ENCODE measurements around the gene NLRP3.

NLRP3 gene

DNA sequence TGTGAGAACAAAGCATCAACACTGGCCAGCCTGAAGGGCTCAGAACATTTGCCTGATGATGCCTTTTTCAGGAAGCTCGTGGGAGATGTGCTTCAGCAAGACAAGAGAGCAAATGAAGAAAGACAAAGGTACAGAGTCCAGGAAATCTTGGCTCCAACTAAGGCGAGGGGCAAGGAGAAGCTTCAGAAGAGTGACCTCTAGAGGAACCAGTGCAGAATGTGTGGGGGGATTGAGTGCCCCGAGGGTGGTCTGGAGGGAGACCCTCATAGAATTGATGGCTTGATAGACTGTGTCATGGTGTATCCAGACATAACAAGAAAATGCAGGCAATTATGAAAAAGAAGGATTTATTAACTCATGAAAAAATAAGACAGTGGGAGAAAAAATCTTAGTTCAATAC lies 15.3 kb upstream of the NLRP3 start:
- Histone ChIP-seq H3K9ac (ENCODE audit: low read depth, low read length) (no peak overlapping the region), H3K4me3 (ENCODE audit: low read depth, low read length) (no peak overlapping the region), H3K36me3 (ENCODE audit: control insufficient read depth, insufficient read depth, low read length) (no peaks in the 10 kb centered on the region), H3K9me3 (ENCODE audit: control insufficient read depth, insufficient read depth, low read length) (no peaks in the 10 kb centered on the region), H3K4me1 (ENCODE audit: control insufficient read depth, insufficient read depth, low read length) (peaks cover 3% of the 10 kb centered on the region), H3K27me3 (ENCODE audit: control insufficient read depth, insufficient read depth, low read length) (no peaks in the 10 kb centered on the region)

DNA sequence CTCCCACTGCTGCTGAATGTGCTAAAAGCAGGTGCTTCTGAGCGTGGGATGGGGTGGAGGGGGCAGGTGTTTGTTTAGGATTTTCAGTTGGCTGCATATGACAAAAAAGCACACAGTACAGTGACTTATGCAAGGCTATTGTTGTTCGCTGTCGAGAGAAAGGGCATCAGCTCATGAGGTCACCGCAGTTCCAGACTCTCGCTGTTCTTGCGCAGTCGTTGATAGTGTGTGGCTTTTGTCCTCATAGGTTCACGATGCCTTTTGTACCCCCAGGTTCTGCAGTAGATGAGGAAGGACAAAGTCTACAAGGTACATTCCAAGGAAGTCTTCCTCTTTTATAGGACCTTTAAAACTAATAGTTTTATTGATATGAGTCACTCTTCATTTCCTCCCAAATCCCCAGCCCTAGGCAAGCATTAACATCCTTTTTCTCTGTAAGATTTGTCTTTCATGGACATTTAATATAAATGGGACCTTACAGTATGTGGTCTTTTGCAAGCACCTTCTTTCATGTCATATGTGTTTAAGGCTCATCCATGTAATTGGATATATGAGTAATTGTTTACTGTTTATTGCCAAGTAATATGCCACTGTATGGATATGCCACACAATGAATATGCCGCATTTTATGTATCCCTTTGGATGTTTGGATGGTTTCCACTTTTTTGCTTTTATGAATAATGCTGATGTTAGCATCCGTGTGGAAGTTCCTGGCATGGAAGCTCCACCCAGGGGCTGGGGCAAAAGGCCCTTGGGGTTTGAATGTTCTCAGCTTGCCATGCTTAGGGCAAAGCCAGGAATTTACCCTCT lies 14.5 kb upstream of the NLRP3 start:
- Histone ChIP-seq H3K27me3 (ENCODE audit: control insufficient read depth, insufficient read depth, low read length) (no peaks in the 10 kb centered on the region), H3K9me3 (ENCODE audit: control insufficient read depth, insufficient read depth, low read length) (no peaks in the 10 kb centered on the region), H3K4me3 (ENCODE audit: low read depth, low read length) (no peak overlapping the region), H3K36me3 (ENCODE audit: control insufficient read depth, insufficient read depth, low read length) (no peaks in the 10 kb centered on the region), H3K9ac (ENCODE audit: low read depth, low read length) (no peak overlapping the region), H3K4me1 (ENCODE audit: control insufficient read depth, insufficient read depth, low read length) (peaks cover 3% of the 10 kb centered on the region)

DNA sequence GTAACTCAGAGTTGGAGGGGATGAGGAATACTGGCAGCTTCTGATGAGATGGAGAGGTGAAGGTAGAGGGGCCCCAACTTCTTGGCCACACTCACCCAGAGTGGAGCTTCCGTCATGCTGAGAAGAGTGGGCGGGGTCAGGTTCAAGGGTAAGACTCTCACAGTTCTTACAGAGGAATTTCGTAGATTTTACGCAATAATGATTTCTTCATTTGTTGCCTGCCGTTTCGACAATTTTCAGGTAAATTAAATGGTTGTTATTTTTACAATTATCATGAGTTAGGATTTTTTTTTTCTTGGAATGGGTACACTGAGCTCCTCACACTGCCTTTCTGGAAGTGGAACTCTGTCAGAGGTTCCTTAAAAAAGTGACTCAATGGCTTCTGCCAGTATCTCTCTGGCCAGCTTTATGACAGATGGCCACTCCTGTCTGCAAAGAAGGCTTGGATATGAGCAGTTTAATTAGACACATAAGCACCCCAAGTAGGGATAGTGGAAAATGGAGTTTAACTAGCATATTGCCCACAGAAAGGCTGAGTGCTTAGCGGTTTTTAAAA lies 13.8 kb upstream of the NLRP3 start:
- Histone ChIP-seq H3K4me1 (ENCODE audit: control insufficient read depth, insufficient read depth, low read length) (peaks cover 3% of the 10 kb centered on the region), H3K27me3 (ENCODE audit: control insufficient read depth, insufficient read depth, low read length) (no peaks in the 10 kb centered on the region), H3K4me3 (ENCODE audit: low read depth, low read length) (no peak overlapping the region), H3K36me3 (ENCODE audit: control insufficient read depth, insufficient read depth, low read length) (no peaks in the 10 kb centered on the region), H3K9me3 (ENCODE audit: control insufficient read depth, insufficient read depth, low read length) (no peaks in the 10 kb centered on the region), H3K9ac (ENCODE audit: low read depth, low read length) (no peak overlapping the region)

DNA sequence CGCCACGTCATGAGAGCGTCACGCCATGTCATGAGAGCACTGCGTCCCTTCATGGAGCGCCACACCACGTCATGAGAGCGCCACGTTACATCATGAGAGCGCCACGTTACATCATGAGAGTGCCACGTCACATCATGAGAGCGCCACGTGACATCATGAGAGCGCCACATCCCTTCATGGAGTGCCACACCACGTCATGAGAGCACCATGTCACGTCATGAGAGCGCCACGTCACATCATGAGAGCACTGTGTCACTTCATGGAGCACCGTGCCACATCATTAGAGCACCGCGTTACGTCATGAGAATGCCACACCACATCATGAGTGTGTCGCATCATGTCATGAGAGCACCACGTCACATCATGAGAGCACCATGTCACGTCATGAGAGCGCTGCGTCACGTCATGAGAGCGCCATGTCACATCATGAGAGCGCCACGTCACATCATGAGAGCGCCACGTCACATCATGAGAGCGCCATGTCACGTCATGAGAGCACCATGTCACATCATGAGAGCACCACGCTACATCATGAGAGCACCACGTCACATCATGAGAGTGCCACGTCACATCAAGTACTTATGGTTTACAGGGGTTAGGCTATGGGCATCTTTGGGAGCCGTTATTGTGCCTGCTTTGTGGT lies 9.8 kb upstream of the NLRP3 start:
- Histone ChIP-seq H3K36me3 (ENCODE audit: control insufficient read depth, insufficient read depth, low read length) (no peaks in the 10 kb centered on the region), H3K4me3 (ENCODE audit: low read depth, low read length) (no peak overlapping the region), H3K27me3 (ENCODE audit: control insufficient read depth, insufficient read depth, low read length) (no peaks in the 10 kb centered on the region), H3K9me3 (ENCODE audit: control insufficient read depth, insufficient read depth, low read length) (no peaks in the 10 kb centered on the region), H3K9ac (ENCODE audit: low read depth, low read length) (no peak overlapping the region), H3K4me1 (ENCODE audit: control insufficient read depth, insufficient read depth, low read length) (peaks cover 3% of the 10 kb centered on the region)

DNA sequence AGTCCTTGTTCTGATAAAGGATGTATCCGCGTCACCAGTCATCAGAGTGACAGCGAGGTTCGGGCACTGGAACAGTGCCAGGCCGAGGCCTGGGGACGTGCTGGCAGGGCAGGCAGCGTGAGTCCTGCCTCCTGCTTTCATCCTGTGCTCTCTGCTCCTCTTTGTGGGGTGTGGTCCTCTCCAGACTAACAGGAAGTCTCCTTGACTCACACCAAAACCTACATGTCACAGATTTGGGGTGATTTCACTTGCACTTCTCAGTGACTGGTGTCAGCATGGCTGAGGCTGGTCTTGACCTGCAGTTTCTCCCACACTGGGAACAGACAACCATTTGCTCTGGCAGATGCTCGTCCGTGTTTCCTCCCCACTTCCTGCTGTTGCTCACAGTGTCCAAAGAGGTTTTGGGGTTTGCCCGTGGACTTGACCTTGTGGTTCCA lies 8.8 kb upstream of the NLRP3 start:
- Histone ChIP-seq H3K4me1 (ENCODE audit: control insufficient read depth, insufficient read depth, low read length) (no peaks in the 10 kb centered on the region), H3K9ac (ENCODE audit: low read depth, low read length) (no peak overlapping the region), H3K9me3 (ENCODE audit: control insufficient read depth, insufficient read depth, low read length) (no peaks in the 10 kb centered on the region), H3K27me3 (ENCODE audit: control insufficient read depth, insufficient read depth, low read length) (no peaks in the 10 kb centered on the region), H3K36me3 (ENCODE audit: control insufficient read depth, insufficient read depth, low read length) (no peaks in the 10 kb centered on the region), H3K4me3 (ENCODE audit: low read depth, low read length) (no peak overlapping the region)

DNA sequence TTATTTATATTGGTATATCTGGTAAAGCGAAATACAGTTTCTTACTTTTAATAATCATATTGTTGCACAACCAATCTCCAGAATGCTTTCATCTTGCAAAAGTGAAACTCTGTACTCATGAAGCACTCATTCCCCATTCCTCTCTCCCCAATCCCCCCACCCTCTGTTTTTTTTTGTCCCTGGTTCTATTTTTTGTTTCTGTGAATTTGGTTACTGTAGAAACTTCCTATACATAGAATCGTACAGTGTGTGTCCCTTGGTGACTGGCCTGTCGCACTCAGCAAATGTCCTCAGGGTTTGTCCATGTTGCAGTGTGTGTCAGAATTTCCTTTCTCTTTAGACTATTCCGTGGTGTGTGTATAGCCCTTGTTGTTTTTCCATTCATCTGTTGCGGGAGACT lies 7.9 kb upstream of the NLRP3 start:
- no peak overlapping the region for H3K9ac ChIP-seq (ENCODE audit: low read depth, low read length)
- no peak overlapping the region for H3K4me3 ChIP-seq (ENCODE audit: low read depth, low read length)
- H3K27me3 ChIP-seq (ENCODE audit: control insufficient read depth, insufficient read depth, low read length) = no peaks in the 10 kb centered on the region
- H3K4me1 ChIP-seq (ENCODE audit: control insufficient read depth, insufficient read depth, low read length) = no peaks in the 10 kb centered on the region
- no peaks in the 10 kb centered on the region for H3K36me3 ChIP-seq (ENCODE audit: control insufficient read depth, insufficient read depth, low read length)
- H3K9me3 ChIP-seq (ENCODE audit: control insufficient read depth, insufficient read depth, low read length) = no peaks in the 10 kb centered on the region

DNA sequence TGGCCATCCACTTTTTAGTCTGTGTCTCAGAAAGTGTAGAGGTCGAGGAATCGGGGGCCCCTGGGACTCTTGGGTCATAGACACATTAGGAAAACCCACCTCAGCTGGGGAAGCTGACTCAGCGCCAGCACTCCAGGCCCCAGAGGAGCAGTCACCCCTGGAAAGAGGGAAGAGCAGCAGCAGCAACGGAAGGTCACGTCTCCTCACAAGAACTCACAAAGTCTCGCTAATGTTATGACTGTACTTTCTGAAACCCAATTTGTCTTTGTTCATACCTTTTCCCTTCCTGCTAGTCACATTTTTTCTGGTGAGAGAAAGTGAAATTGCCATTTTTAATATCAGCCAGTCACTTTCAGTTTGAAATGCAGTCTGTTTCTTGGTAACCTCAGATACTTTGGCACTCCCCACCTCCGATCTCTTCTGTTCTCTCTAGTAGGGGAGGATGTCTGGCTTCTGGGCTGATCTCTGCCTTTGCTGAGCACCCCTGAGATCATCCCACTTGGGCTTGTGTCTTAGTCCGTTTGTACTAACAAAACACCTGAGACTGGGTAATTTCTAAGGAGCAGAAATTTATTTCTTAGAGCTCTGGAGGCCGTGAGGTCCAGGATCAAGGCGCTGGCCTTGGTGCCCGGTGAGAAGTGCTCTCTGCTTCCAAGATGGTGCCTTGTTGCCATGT lies 6.0 kb upstream of the NLRP3 start:
- no peak overlapping the region for H3K9ac ChIP-seq (ENCODE audit: low read depth, low read length)
- H3K4me3 ChIP-seq (ENCODE audit: low read depth, low read length) = no peak overlapping the region
- no peaks in the 10 kb centered on the region for H3K27me3 ChIP-seq (ENCODE audit: control insufficient read depth, insufficient read depth, low read length)
- no peaks in the 10 kb centered on the region for H3K4me1 ChIP-seq (ENCODE audit: control insufficient read depth, insufficient read depth, low read length)
- no peaks in the 10 kb centered on the region for H3K9me3 ChIP-seq (ENCODE audit: control insufficient read depth, insufficient read depth, low read length)
- no peaks in the 10 kb centered on the region for H3K36me3 ChIP-seq (ENCODE audit: control insufficient read depth, insufficient read depth, low read length)

DNA sequence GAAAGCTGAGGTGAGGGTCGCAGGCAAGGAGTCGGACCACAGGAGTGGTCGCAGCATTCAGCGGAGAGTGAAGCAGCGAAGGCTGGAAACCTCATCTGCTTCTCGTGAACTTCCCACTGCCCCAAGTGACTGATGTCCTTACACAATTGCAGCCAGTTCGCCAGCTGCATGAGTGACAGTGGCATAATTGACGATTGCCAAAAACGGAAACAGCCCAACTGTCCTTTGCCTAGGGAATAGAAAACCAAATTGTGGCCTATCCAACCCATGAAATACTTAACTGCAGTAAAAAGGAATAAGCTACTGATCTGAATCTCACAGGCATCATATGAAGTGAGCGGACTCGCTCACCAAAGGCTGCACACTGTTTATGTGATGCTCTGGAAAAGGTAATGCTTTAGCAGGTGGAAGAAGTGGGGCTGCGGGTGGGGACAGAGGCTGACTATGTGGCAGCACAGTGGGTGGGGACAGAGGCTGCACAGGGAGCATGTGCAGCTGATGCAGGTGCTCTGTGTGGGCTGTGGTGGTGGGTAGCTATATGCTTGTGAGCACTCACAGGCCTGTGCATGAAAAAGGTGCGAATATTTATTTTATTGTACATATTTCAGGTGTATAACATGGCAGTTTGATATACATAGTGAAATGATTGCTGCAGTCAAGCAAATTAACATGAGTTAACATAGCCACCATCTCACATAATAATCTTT lies 4.2 kb upstream of the NLRP3 start:
- H3K4me3 ChIP-seq (ENCODE audit: low read depth, low read length) = no peak overlapping the region
- no peaks in the 10 kb centered on the region for H3K9me3 ChIP-seq (ENCODE audit: control insufficient read depth, insufficient read depth, low read length)
- no peaks in the 10 kb centered on the region for H3K36me3 ChIP-seq (ENCODE audit: control insufficient read depth, insufficient read depth, low read length)
- no peaks in the 10 kb centered on the region for H3K4me1 ChIP-seq (ENCODE audit: control insufficient read depth, insufficient read depth, low read length)
- H3K9ac ChIP-seq (ENCODE audit: low read depth, low read length) = no peak overlapping the region
- no peaks in the 10 kb centered on the region for H3K27me3 ChIP-seq (ENCODE audit: control insufficient read depth, insufficient read depth, low read length)

DNA sequence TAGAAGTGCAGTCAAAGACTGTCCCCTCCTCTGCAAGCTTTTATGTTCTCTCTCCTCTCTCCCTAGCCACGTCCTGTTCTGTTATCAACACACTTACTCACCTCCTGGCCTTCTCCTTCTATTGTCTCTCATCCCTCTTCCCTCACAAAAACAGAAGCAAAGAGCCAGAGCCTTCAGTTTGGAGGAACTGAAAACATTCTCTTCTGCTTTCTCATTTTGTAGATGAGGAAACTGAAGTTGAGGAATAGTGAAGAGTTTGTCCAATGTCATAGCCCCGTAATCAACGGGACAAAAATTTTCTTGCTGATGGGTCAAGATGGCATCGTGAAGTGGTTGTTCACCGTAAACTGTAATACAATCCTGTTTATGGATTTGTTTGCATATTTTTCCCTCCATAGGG lies 1.9 kb downstream of the NLRP3 start:
- Histone ChIP-seq H3K36me3 (ENCODE audit: control insufficient read depth, insufficient read depth, low read length) (no peaks in the 10 kb centered on the region), H3K9ac (ENCODE audit: low read depth, low read length) (no peak overlapping the region), H3K9me3 (ENCODE audit: control insufficient read depth, insufficient read depth, low read length) (no peaks in the 10 kb centered on the region), H3K4me1 (ENCODE audit: control insufficient read depth, insufficient read depth, low read length) (no peaks in the 10 kb centered on the region), H3K4me3 (ENCODE audit: low read depth, low read length) (no peak overlapping the region), H3K27me3 (ENCODE audit: control insufficient read depth, insufficient read depth, low read length) (no peaks in the 10 kb centered on the region)

DNA sequence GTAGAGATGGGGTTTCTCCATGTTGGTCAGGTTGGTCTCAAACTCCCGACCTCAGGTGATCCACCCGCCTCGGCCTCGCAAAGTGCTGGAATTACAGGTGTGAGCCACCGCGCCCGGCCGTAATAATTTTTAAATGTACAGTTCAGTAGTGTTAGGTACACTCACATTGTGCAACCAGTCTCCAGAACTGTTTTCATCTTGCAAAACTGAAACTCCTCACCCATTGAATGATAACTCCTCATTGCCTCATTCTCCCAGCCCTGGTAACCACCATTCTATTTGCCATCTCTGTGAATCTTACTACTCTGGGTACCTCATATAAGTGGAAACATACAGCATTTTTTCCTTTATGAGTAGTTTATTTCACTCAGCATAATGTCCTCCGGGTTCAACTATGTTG lies 3.4 kb downstream of the NLRP3 start:
- H3K27me3 ChIP-seq (ENCODE audit: control insufficient read depth, insufficient read depth, low read length) = peaks cover 2% of the 10 kb centered on the region
- no peaks in the 10 kb centered on the region for H3K36me3 ChIP-seq (ENCODE audit: control insufficient read depth, insufficient read depth, low read length)
- no peak overlapping the region for H3K9ac ChIP-seq (ENCODE audit: low read depth, low read length)
- no peaks in the 10 kb centered on the region for H3K9me3 ChIP-seq (ENCODE audit: control insufficient read depth, insufficient read depth, low read length)
- no peaks in the 10 kb centered on the region for H3K4me1 ChIP-seq (ENCODE audit: control insufficient read depth, insufficient read depth, low read length)
- H3K4me3 ChIP-seq (ENCODE audit: low read depth, low read length) = no peak overlapping the region

DNA sequence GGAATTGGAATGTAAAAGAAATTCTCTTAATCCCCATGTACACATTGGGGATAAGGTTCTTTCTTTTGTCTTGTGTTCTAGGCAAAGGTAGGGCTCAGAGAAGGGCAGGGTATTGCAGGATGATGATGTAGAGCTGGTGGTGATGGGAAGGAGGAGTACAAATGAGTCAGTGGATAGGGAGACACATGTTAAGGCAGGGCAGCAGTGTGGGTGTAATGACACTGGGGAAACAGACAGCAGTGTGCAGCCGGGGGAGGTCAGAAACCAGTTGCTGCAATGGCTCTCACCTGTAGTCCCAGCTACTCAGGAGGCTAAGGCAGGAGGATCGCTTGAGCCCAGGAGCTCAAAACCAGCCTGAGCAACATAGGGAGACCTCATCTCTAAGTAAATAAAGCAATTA lies 5.1 kb downstream of the NLRP3 start:
- H3K9me3 ChIP-seq (ENCODE audit: control insufficient read depth, insufficient read depth, low read length) = no peaks in the 10 kb centered on the region
- no peak overlapping the region for H3K4me3 ChIP-seq (ENCODE audit: low read depth, low read length)
- H3K9ac ChIP-seq (ENCODE audit: low read depth, low read length) = no peak overlapping the region
- H3K27me3 ChIP-seq (ENCODE audit: control insufficient read depth, insufficient read depth, low read length) = peaks cover 2% of the 10 kb centered on the region
- H3K36me3 ChIP-seq (ENCODE audit: control insufficient read depth, insufficient read depth, low read length) = no peaks in the 10 kb centered on the region
- no peaks in the 10 kb centered on the region for H3K4me1 ChIP-seq (ENCODE audit: control insufficient read depth, insufficient read depth, low read length)
